ENCODE results near the gene UCP2.

GRCh38 chr11:74012074-74012809 lies 29.6 kb upstream of the UCP2 start:
- no peak for TF ChIP-seq TAF1 (IDR thresholded peaks at IDR 0.05; ENCODE audit: low read depth)
- TF ChIP-seq YY1 (IDR thresholded peaks at IDR 0.05; ENCODE audit: low read depth), result no peak
- no peak for TF ChIP-seq RAD21 (IDR thresholded peaks at IDR 0.05; ENCODE audit: low read depth)
- TF ChIP-seq FOXM1 (IDR thresholded peaks at IDR 0.05; ENCODE audit: borderline replicate concordance, low read depth), result no peak
- no peak for TF ChIP-seq EGR1 (IDR thresholded peaks at IDR 0.05)
- no peak for TF ChIP-seq EP300 (IDR thresholded peaks at IDR 0.05; ENCODE audit: borderline replicate concordance)
- TF ChIP-seq CEBPB (IDR thresholded peaks at IDR 0.05), result no peak
- TF ChIP-seq REST (IDR thresholded peaks at IDR 0.05; ENCODE audit: low read depth), result no peak
- no peak for TF ChIP-seq TEAD4 (IDR thresholded peaks at IDR 0.05)

Data from Ishikawa (cell line).